M059J (cell line): ENCODE results near the gene PDIA4. TPM values are rescaled to one million over a fixed set of nuclear protein-coding genes. Genes with fewer than 3 reads are reported as not detected.
"Not testable (repeated sequence)": the region's sequence is repeated elsewhere in the genome, so short reads cannot be mapped to it uniquely, and the experiment has no call there.

Experiments
- DNase-seq: peaks from one replicate; pipeline ENCODE4 v3.0.0-alpha.2; 2012; ENCODE audit warnings: low read depth
- total RNA-seq: library from RNA; depleted of rRNA; stranded (reverse); fragments of >200 nt; shearing (Covaris generic); gene quantifications from 2 replicates; pipeline ENCODE4 v1.2.3, GENCODE V29; 2014; rRNA removed

The PDIA4 gene
- total RNA-seq: 307 and 409 TPM in 2 replicates

GRCh38 chr7:149028346-149029109 lies at the start of gene PDIA4:
PDIA4 (minus strand) TSS chr7:149028505; CDS start chr7:149028408, 97 bp downstream.
- peak; percentile 99 for DNase-seq

- DNase-seq: no peak
These were observed 49.3 kb upstream of the PDIA4 start for GRCh38 chr7:149077594-149077993.

GRCh38 chr7:149075286-149075685 lies 47.0 kb upstream of the PDIA4 start:
- no peak for DNase-seq

- no peak for DNase-seq
These were observed 46.0 kb upstream of the PDIA4 start for GRCh38 chr7:149074116-149074885.

- no peak for DNase-seq
These were observed 44.1 kb upstream of the PDIA4 start for GRCh38 chr7:149072438-149072775.

- DNase-seq: no peak
These were observed 43.5 kb upstream of the PDIA4 start for GRCh38 chr7:149071641-149072437.

- no peak for DNase-seq
These were observed 42.9 kb upstream of the PDIA4 start for GRCh38 chr7:149071182-149071635.

GRCh38 chr7:149070372-149071125 lies 42.2 kb upstream of the PDIA4 start:
- DNase-seq: no peak

GRCh38 chr7:149067869-149068268 lies 39.6 kb upstream of the PDIA4 start:
- DNase-seq: no peak

GRCh38 chr7:149063476-149063875 lies 35.2 kb upstream of the PDIA4 start:
- DNase-seq: no peak

- not testable (repeated sequence) for DNase-seq
These were observed 34.1 kb upstream of the PDIA4 start for GRCh38 chr7:149062217-149062899.

GRCh38 chr7:149060156-149060555 lies 31.9 kb upstream of the PDIA4 start:
- DNase-seq: no peak

- DNase-seq: no peak
These were observed 25.6 kb upstream of the PDIA4 start for GRCh38 chr7:149053885-149054284.

GRCh38 chr7:149053384-149053783 lies 25.1 kb upstream of the PDIA4 start:
- no peak for DNase-seq

GRCh38 chr7:149050941-149051340 lies 22.6 kb upstream of the PDIA4 start:
- DNase-seq: peak; percentile 49

GRCh38 chr7:149048805-149049204 lies 20.5 kb upstream of the PDIA4 start:
- DNase-seq: no peak

GRCh38 chr7:149046416-149046815 lies 18.1 kb upstream of the PDIA4 start:
- no peak for DNase-seq

GRCh38 chr7:149043936-149044335 lies 15.6 kb upstream of the PDIA4 start:
- no peak for DNase-seq

- DNase-seq: no peak
These were observed 13.0 kb upstream of the PDIA4 start for GRCh38 chr7:149041350-149041749.

- DNase-seq: not testable (repeated sequence)
These were observed 10.3 kb upstream of the PDIA4 start for GRCh38 chr7:149038641-149039040.

GRCh38 chr7:149036676-149037075 lies 8.4 kb upstream of the PDIA4 start:
- DNase-seq: no peak
